HG02610 (cell line): ENCODE data around the gene PSAT1.
"Not testable (repeated sequence)": the region's sequence is repeated elsewhere in the genome, so short reads cannot be mapped to it uniquely, and the experiment has no call there.

Experiments used
- ATAC-seq: cut with Tn5 transposase; IDR thresholded peaks from one replicate; pipeline ENCODE4 v1.9.1; 2021; ENCODE audit warnings: mild to moderate bottlenecking, moderate library complexity; ENCODE audit not compliant: unreplicated experiment

PSAT1 gene

DNA sequence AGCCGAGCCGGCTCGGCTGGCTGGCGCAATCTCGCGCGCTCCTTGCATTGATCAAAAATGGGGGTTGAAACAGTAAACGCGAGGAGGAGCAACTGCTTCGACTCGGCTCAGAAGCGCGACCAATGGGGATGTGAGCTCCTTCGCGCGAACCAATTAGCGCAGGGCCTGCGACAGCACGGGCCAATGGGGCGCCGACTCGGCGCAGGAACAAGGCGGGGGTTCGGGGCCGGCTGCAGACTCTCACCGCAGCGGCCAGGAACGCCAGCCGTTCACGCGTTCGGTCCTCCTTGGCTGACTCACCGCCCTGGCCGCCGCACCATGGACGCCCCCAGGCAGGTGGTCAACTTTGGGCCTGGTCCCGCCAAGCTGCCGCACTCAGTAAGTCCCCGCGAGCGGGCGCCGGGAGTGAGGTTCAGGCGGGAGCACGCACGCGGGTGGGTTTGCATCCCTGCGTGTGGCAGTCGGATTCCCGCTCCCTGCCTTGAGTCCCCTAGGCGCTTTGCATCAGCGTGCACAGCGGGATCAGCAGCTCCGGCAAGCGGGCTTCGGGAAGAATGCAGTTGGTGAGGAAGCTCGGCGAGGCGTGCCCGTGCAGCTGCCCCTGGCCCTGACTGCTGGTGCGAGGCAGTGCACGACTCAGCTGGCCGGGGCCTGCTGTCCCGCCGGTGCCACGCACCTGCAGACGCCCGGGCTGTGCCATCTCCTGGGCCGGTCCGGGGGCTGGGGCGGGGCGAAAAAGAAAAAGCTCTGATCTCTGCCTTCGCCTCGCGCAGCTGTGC, at the start of gene PSAT1:
PSAT1 (plus strand) TSS at position 233 of the 779 bp plus-strand sequence; CDS start at position 319, 86 bp downstream.
- ATAC-seq, result peak; percentile 99

DNA sequence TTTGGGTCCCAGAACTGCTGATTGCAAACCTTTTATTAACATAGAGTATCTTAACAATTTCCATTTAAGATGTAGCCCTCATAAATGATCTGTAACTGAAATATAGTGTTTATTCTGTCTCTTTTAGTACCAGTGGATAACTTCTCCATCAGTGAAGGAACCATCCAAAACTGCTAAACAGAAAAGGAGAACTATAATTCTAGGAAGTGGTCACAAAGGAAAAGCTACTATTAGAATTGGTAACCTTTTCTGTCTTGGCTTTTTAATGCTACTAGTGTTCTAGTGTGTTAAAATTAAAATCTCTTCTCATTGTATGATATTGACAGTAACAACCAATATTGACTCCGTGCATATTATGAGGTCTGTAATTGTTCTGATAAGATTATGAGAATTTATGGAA, 48.3 kb upstream of the PSAT1 start:
- ATAC-seq, result no peak

DNA sequence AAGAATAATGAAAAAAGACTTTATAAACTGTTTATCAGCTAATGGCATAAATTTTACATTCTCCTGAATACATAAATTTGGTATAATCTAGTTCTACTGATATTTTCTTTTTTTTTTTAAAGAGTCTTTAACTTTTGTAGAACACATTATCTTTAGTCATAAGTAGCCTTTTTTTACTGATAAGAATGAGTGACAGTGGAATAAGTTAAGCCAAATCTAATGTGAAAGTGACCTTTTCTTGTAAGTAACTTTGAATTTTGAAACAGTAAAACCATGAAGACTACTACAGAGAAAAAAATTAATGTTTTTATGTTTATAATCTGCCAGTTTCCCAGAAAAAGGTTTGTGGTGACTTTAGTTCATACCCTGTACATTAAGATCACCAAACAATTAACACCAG, 47.4 kb upstream of the PSAT1 start:
- ATAC-seq, result no peak

DNA sequence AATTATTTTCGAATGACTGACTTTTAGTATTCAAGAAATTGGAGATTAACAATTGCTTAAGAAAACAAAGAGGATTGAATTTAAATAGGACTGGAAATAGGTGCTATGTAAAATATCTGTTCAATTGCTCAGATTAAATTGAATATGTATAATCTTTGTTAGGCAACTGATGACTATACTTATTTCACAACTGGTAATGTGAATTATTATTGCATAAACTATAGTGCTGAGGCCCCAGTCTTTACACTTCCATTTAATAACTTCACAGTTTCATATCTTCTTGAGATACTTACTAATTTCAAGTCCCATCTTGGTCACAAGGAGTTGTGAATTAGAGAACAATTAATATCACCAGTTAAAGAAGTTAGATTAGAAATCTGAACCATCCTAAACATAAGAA, 44.3 kb upstream of the PSAT1 start:
- no peak for ATAC-seq

DNA sequence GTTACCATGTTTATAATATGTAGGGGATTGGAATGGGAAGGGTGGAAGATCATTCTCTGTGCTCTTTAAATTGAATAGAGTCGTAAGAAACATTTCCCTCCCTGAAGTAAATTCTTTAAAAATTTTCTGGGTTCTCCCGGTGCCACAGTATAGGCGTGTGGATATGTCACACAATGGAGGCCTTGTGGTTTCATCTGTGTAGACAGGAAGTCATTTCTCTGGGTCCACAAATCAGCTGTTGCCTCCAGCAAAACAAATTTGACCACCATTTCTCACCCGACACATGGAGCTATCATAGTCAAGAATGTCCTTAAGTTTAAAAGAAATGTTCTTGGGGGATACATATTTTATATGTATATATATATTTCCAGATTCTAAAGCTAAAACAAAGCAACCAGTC, 43.6 kb upstream of the PSAT1 start:
- ATAC-seq, result no peak

DNA sequence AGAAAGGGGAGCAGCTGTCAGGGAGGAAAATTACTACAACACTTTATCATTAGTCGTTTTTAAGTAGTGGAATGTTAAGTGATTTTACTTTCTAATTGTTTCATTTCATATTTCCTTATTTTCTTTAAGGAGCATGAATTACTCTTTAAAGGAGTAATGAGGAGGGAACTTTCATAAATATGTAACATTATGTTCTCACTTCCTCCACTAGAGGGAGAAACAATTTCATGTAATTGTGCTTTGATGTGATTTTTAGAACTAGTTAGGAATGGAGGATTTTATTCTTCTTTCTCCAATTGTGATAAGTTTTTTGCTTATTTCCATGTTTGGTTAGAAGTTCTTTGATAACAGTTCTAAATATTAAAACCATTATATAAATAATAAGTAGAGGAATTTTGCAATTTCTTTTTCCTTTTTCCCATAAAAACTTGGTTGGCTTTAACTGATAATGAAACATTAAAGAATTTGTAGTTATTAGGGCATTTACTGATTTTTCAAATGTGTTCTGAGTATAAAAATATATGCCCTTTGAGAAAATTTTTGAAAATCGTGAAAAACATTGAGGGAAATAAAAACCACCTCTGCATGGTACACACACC, 35.4 kb upstream of the PSAT1 start:
- no peak for ATAC-seq

DNA sequence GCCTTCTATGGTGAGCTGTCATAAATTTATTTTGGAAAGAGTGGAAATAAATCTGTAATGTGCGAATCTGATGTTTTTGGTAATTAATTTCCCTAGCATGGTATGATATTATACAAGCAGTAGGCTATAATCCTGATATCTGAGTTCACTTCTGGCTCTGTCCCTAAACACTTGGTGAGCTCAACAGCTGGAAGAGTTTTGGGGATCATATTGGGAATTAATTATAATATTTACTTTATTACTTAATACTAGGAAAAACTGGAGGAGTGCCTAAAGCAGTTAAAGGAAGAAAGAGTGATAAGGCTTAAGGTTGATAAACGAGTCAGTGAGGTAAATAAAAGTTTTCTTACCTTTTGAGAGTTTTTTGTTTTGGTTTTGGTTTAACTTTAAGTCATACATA, 34.3 kb upstream of the PSAT1 start:
- no peak for ATAC-seq

DNA sequence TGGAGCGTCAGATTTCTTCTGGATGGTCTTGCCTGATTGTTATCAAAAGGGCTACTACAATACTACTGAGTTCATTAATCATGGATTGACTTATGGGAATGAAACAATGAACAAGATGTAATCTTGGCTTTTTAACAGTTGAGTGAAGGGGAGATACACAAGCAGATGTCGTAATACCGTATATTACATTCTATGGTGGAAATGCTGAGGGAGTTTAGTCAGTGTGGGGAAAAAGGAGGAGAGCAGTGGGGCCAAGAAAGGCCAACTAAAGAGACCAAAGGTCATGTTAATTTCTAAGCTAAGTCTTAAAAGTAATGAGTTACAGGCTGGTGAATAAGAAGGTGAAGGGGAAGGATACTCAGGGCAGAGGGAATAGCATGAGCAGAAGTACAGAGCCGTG, 29.0 kb upstream of the PSAT1 start:
- ATAC-seq, result no peak

DNA sequence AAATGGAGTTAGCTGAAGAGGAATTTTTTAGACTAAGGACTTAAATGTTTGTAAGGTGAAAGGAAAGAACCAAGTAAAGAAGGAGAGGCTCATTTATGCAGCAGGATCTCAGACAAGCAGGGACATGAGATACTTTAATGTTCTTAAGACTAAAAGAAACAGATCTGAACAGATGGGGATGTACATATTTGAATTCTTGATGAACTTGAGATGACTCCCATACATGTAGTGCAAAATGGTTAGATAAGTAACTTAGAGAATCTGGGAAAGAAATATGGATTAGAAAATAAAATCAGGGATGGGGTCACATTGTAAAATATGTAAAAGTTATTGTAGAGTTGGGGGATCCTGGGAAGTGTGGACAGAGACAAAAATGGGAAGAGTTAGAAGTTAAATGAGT, 27.1 kb upstream of the PSAT1 start:
- ATAC-seq, result no peak

DNA sequence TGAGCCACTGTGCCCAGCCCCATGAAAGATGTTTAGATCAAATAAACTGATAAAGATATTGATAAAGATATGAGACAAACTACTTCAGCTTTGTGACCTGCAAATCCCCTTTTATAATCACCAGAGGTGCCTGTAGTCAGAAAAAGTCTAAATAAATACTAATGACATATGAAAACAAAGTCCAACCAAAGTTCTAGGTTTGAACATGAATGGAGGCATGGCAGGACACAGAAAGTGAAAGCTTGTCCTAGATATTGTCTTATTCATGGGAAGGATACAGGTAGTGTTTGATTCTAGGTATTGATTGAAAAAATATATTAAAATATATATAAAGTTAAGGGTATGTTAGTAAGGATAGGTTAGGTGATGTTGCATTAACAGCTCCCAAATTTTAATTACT, 24.6 kb upstream of the PSAT1 start:
- ATAC-seq, result no peak

DNA sequence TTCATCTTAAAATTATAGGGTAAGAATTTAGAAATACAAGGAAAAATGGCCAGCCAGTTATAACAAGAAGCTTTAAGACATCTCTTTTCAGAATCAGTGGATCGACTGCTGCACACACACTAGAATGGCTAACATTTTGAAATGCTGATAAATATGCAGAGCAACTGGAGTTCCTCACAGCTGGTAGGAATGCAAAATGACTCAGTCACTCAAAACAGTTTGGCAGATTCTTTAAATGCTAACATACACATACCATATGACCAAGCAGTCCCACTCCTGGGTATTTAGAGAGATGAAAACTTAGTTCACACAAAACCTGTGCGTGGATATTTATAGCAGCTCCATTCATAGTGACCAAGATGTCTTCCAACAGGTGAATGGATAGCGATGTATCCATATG, 23.2 kb upstream of the PSAT1 start:
- no peak for ATAC-seq

DNA sequence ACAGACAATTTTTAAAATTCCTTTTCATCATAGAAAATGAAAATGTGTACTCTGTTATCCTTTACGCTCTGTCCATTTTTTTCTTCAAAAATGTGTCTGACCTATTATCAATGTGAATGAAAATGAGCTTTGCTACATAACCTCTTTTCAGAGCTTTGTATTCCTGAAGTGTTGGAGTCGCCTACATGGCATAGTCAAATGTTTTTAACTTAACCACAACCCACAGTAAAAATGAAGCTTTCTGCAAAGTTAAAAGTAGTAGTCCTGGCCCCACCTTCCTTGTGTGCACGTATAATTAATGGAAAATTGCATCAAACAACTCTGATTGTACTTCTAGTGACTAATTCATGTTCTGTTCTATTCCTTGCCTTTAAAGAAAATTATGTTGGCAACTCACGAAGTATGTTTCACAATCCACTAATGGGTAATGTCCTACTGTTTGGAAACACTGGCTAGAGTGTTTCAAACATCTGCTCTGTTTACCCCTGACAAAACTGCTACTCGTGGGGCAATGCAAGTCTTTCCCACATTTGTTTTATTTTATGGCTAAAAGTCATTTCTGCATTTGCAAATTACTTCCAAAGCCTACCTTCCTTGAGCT, 18.6 kb upstream of the PSAT1 start:
- no peak for ATAC-seq

DNA sequence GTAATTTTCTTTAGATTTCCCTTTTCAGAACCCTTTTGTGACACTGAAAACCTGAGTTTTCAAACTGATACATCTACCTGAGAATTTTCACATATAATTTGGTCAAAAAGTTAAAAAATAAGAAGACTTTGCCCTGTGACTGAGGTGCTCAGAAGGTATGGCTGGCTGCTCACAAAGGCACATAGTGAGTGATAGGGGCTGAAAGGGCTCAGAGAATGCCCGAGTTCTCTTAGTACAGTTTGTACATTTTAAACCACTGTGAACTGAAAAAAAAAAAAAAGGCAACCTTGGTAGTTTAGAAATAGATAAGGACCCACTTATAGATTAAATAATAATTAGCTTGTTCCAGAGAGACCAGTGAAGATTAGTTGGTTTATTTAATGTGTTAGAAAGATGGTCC, 18.1 kb upstream of the PSAT1 start:
- ATAC-seq, result no peak

DNA sequence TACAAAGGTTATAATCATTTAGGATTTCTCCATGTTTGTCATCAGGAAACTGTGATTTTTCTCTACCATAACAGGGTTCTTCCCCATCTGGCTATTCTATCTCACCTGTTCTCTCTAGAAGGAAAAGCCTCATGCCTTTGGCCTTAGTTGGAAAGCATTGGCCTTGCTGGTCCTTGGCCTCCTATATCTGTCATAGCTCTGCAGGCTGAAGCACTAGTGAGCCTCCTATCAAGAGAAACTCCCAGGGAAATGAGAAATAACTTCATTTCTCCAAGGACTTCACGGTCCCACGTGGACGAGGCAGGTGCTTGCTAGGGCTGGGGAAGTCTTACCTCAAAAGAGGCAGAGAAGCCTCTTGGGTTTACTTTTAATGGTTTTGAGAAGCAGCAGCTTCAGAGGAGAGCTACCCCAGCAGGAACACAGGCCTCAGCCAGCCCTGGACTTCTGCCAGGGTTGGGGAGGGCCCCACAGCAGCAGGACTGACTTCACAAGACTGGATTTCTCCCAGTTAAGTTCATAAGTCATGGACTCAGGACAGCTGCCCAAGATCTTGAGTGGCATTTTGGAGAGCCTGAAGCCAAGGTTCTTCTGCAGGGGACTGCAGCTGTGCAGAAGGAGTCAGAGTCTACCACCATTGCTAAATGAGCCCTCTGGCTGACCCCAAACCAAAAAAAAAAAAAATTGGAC, 15.8 kb upstream of the PSAT1 start:
- ATAC-seq, result no peak

DNA sequence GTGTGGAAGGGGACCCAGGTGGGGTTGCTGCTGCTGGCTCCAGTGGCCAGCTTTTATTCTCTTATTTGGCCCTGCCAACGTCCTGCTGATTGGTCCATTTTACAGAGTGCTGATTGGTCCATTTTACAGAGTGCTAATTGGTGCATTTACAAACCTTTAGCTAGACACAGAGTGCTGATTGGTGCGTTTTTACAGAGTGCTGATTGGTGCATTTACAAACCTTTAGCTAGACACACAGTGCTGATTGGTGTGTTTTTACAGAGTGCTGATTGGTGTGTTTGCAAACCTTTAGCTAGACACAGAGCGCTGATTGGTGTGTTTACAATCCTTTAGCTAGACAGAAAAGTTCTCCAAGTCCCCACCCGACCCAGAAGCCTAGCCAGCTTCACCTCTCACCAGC, 12.7 kb upstream of the PSAT1 start:
- ATAC-seq, result not testable (repeated sequence)

DNA sequence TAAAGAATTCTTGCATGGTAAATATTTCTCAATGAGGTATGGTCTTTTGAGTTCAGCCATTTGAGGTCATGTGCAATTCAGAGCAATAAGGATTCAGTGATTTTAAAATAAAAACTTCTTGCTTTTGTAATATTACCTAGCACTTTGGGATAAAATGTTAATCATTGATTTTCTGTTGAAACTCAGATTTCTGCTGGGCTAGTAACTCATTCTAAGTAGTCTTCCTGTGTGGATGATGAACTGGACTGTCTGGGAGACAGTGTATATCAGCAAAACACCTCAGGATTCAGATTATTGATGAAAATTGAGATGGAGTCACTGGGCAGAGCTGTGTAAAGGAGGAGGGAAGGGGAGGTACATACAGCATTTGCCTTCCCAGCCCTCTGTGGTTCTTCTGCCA, 10.8 kb upstream of the PSAT1 start:
- ATAC-seq, result no peak

DNA sequence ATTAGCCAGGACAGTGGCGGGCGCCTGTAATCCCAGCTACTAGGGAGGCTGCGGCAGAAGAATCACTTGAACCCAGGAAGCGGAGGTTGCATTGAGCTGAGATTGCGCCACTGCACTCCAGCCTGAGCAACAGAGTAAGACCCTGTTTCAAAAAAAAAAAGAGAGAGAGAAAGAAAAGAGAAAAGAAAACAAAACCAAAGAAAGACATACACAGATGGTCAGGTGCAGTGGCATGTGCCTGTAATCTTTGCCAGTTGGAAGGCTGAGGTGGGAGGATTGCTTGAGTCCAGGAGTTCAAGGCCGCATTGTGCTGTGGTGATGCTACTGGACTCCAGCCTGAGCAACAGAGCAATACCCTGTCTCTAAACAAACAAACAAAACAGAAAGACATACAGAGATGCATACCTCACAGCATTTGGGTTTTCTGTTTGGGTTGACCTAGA, 10.0 kb upstream of the PSAT1 start:
- ATAC-seq, result no peak

DNA sequence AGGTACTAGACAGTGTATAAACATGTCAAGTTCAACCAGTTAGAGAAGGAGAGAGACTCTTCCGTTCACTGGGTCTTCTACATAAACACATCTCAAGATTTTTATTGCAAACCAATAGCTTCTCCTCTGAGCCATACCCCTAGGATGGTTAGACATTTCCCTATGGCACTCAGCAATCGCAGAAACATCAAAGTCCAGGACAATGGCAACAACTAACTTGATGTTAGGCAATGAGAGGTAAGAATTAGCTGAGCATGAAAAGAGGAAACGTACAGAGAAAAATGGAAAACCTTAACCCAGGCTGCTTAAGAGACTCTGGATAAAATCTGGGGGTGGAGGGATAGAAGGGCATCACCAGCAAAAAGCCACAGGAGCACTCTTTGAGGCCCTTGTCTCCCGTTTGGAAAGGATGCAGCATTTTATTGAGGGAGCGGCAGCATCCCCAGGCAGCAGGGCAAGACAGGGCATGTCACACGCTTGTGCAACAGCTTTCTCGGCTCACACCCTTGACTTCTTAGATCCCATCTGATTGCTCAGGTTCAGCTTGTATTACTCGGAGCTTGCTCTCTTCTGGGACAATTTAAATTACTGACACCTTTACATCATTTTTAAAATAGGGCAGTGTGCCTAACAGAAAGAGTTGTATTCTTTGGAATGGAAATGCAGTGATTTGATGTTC, 8.6 kb upstream of the PSAT1 start:
- ATAC-seq, result no peak

DNA sequence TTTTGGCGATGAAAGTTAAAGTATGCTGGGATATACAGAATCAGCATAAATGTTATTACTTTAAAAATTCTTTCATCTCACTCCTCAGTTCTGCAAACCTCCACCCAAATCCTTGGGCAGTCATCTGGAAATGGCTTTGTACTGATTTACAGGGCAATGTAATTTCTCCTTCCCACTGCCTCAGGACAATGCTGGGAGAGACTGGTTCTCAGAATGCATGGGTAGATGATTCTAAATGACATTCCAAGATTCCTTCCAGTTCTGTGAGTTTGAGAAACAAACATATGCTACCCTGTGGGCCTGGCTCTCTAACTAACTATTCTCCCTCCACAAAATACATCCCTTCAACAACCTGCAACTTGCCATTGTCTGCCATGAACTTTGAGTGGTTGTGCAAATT, 7.5 kb upstream of the PSAT1 start:
- no peak for ATAC-seq

DNA sequence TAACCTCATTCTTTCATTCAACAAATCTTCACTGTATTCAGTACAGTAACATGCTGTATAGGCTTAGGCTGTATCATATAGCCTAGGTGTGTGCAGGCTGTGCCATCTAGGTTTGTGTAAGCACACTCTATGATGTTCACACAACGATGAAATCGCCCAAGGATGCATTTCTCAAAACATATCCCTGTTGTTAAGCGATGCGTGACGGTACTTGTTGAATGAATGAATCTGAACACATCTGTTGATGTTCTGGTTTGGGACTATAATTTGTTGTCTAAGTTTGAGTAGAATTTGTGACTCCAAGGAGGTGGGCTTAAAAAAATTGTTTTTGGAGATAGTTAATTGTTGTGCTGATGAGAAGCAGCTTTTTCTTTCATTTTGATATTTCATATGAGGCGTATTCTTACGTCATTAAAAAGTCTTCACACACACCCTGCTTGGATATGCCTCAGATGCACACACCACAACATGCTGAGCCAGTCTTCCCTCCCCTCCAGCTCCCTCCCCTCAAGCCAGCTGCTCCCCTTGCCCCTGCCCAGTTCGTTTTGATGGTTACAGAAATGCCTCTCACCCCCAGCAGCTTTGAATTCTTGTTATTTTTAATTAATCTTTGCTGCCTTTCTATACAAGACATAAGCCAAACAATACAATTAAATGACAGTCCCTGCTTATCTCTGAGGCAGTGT, 5.5 kb upstream of the PSAT1 start:
- ATAC-seq, result no peak

DNA sequence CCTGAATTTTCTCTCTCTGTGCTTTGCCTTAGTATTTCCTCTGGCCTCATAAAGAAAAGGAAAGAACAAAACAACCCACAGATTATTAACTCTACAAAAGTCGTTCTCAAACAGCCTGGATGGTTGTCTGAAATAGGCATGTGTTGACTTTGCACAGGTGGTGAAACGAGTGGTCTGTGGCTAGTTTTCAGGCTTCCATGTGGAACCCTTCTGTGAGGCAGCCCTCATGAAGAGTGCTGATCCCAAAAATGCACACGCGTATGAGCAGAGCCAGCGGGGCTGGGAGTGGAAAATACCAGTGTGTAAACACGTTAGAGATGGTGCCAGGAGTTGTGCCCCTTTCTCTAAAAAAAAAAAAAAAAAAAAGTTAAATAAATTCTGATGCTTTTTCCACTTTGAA, 4.9 kb upstream of the PSAT1 start:
- no peak for ATAC-seq
